GF-D8 (cell line): Measurements from ENCODE around the gene ASB16.
"Not testable (repeated sequence)": the region's sequence is repeated elsewhere in the genome, so short reads cannot be mapped to it uniquely, and the experiment has no call there.

Source experiments
- DNase-seq: peaks from one replicate; lab custom pipeline; 2025; lab: John Stamatoyannopoulos, UW

The ASB16 gene

GRCh38 chr17:44170499-44171201 is at the start of gene ASB16:
Gene ASB16 (plus strand): TSS chr17:44170704. CDS start chr17:44170790, 86 bp downstream.
- no peak for DNase-seq

- no peak for DNase-seq
These were observed 49.5 kb upstream of the ASB16 start for GRCh38 chr17:44120851-44121605.

GRCh38 chr17:44121997-44122815 is 48.3 kb upstream of the ASB16 start:
- no peak for DNase-seq

- no peak for DNase-seq
These were observed 47.6 kb upstream of the ASB16 start for GRCh38 chr17:44122816-44123355.

GRCh38 chr17:44123356-44124117 is 47.0 kb upstream of the ASB16 start, which contains the start of gene HDAC5:
Gene HDAC5 (minus strand): TSS chr17:44123641. CDS start chr17:44117515, 6,126 bp downstream.
- DNase-seq: peak; percentile 74

- DNase-seq: no peak
These were observed 46.4 kb upstream of the ASB16 start for GRCh38 chr17:44124118-44124438.

GRCh38 chr17:44128383-44128782 is 42.1 kb upstream of the ASB16 start:
- no peak for DNase-seq

GRCh38 chr17:44130693-44131349 is 39.7 kb upstream of the ASB16 start:
- DNase-seq: no peak

GRCh38 chr17:44131372-44131771 is 39.1 kb upstream of the ASB16 start:
- not testable (repeated sequence) for DNase-seq

- no peak for DNase-seq
These were observed 38.2 kb upstream of the ASB16 start for GRCh38 chr17:44132275-44132821.

- DNase-seq: no peak
These were observed 36.5 kb upstream of the ASB16 start for GRCh38 chr17:44133918-44134476.

GRCh38 chr17:44134752-44135568 is 35.5 kb upstream of the ASB16 start:
- DNase-seq: no peak

GRCh38 chr17:44137891-44138709 is 32.4 kb upstream of the ASB16 start:
- no peak for DNase-seq

- not testable (repeated sequence) for DNase-seq
These were observed 26.6 kb upstream of the ASB16 start for GRCh38 chr17:44143921-44144320.

- no peak for DNase-seq
These were observed 25.4 kb upstream of the ASB16 start for GRCh38 chr17:44144966-44145739.

GRCh38 chr17:44146375-44147346 is 23.8 kb upstream of the ASB16 start:
- no peak for DNase-seq

GRCh38 chr17:44147812-44148211 is 22.7 kb upstream of the ASB16 start:
- no peak for DNase-seq
